ENCODE data around the gene RIMBP2.

DNA sequence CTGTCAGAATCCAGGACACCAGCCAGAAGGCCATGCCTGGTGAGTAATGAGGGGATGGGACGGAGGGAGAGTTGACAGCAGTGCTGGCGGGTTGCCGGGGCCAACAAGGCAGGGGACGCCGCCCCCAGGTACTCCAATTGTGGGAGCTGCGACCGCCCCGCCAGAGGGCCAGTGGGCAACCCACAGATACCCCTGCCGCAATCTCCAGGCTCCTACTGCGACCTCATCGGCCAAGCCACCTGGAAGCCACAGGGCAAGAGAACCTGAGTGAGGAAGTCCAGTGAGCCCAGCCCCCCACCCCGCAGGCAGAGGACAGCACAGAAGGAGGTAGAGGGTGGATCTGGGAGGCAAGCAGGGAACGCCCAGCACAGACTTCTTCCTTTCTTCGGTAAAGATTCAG is 103.0 kb downstream of the RIMBP2 start:
- TF ChIP-seq, protein P1, sequence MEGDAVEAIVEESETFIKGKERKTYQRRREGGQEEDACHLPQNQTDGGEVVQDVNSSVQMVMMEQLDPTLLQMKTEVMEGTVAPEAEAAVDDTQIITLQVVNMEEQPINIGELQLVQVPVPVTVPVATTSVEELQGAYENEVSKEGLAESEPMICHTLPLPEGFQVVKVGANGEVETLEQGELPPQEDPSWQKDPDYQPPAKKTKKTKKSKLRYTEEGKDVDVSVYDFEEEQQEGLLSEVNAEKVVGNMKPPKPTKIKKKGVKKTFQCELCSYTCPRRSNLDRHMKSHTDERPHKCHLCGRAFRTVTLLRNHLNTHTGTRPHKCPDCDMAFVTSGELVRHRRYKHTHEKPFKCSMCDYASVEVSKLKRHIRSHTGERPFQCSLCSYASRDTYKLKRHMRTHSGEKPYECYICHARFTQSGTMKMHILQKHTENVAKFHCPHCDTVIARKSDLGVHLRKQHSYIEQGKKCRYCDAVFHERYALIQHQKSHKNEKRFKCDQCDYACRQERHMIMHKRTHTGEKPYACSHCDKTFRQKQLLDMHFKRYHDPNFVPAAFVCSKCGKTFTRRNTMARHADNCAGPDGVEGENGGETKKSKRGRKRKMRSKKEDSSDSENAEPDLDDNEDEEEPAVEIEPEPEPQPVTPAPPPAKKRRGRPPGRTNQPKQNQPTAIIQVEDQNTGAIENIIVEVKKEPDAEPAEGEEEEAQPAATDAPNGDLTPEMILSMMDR (IDR thresholded peaks at IDR 0.05): no peak
- no peak for TF ChIP-seq EP300 (IDR thresholded peaks at IDR 0.05)

Measured in tibial nerve (tissue), 4 donors.